Osteoblast (primary cell): ENCODE measurements around the gene MBLAC2. TPM values are rescaled to one million over a fixed set of nuclear protein-coding genes. Genes with fewer than 3 reads are reported as not detected.

Experiments
- DNase-seq: peaks from one replicate; pipeline ENCODE4 v3.0.0; 2011; ENCODE audit warnings: low spot score, mixed read lengths; ENCODE audit not compliant: insufficient read length; ENCODE audit errors: missing footprints
- H2AFZ ChIP-seq: 2 replicates; pipeline ENCODE4 v1.6.0; 2011; ENCODE audit warnings: mild to moderate bottlenecking, low read length
- H3K27ac ChIP-seq: 2 replicates; pipeline ENCODE4 v1.5.1; 2011; ENCODE audit warnings: mild to moderate bottlenecking, low read depth, low read length, moderate library complexity
- H3K27me3 ChIP-seq: 2 replicates; pipeline ENCODE4 v1.6.0; 2012; ENCODE audit warnings: mild to moderate bottlenecking, control low read depth, inconsistent platforms, low read length, moderate library complexity; ENCODE audit not compliant: insufficient read depth
- H3K36me3 ChIP-seq: 2 replicates; pipeline ENCODE4 v1.5.1; 2011; ENCODE audit warnings: mild to moderate bottlenecking, low read length, control low read depth, moderate library complexity; ENCODE audit not compliant: insufficient read depth
- H3K4me1 ChIP-seq: 2 replicates; pipeline ENCODE4 v1.5.1; 2011; ENCODE audit warnings: mild to moderate bottlenecking, low read length, control low read depth, moderate library complexity; ENCODE audit not compliant: insufficient read depth
- H3K4me2 ChIP-seq: 2 replicates; pipeline ENCODE4 v1.6.0; 2011; ENCODE audit warnings: mild to moderate bottlenecking, low read length; ENCODE audit not compliant: insufficient read depth
- H3K4me3 ChIP-seq: fragments of 200-600 bp; sonication (generic); 3 replicates; pipeline ENCODE4 v1.5.1; 2012; ENCODE audit warnings: mild to moderate bottlenecking, low read length, inconsistent platforms; ENCODE audit not compliant: insufficient read depth
- H3K79me2 ChIP-seq: 2 replicates; pipeline ENCODE4 v1.6.0; 2012; ENCODE audit warnings: mild to moderate bottlenecking, low read length, control low read depth, inconsistent platforms; ENCODE audit not compliant: insufficient read depth
- H3K9me3 ChIP-seq: 2 replicates; pipeline ENCODE4 v1.5.1; 2011; ENCODE audit warnings: low read depth, low read length, control low read depth
- H4K20me1 ChIP-seq: 2 replicates; pipeline ENCODE4 v1.6.0; 2012; ENCODE audit warnings: mild to moderate bottlenecking, low read length, control low read depth; ENCODE audit not compliant: insufficient read depth
- total RNA-seq: library from RNA; depleted of rRNA; stranded (reverse); fragments of >200 nt; gene quantifications from 2 replicates; pipeline ENCODE4 v1.2.3, GENCODE V29; 2012
- TF ChIP-seq, protein P1 (sequence below): IDR thresholded peaks from 2 replicates; pipeline ENCODE4 v1.5.1; 2011; ENCODE audit warnings: mild to moderate bottlenecking, low read depth, low read length, moderate library complexity; ENCODE audit errors: extremely low read depth

Gene MBLAC2
- total RNA-seq, 1 donor: 6.5 TPM

GRCh38 chr5:90472783-90473395 lies 1.7 kb downstream of the MBLAC2 start:
- no peak for DNase-seq
- H3K27me3 ChIP-seq: no peaks in the 10 kb centered on the region
- peaks cover 18% of the 10 kb centered on the region for H3K4me1 ChIP-seq
- H2AFZ ChIP-seq: peak overlapping the region; percentile 98
- no peaks in the 10 kb centered on the region for H3K9me3 ChIP-seq
- no peaks in the 10 kb centered on the region for H4K20me1 ChIP-seq
- H3K4me3 ChIP-seq: peak overlapping the region; percentile 98
- no peak overlapping the region for H3K27ac ChIP-seq
- H3K4me2 ChIP-seq: peak overlapping the region; percentile 99
- peaks cover 33% of the 10 kb centered on the region for H3K79me2 ChIP-seq
- TF ChIP-seq, protein P1, sequence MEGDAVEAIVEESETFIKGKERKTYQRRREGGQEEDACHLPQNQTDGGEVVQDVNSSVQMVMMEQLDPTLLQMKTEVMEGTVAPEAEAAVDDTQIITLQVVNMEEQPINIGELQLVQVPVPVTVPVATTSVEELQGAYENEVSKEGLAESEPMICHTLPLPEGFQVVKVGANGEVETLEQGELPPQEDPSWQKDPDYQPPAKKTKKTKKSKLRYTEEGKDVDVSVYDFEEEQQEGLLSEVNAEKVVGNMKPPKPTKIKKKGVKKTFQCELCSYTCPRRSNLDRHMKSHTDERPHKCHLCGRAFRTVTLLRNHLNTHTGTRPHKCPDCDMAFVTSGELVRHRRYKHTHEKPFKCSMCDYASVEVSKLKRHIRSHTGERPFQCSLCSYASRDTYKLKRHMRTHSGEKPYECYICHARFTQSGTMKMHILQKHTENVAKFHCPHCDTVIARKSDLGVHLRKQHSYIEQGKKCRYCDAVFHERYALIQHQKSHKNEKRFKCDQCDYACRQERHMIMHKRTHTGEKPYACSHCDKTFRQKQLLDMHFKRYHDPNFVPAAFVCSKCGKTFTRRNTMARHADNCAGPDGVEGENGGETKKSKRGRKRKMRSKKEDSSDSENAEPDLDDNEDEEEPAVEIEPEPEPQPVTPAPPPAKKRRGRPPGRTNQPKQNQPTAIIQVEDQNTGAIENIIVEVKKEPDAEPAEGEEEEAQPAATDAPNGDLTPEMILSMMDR: no peak
- no peaks in the 10 kb centered on the region for H3K36me3 ChIP-seq

DNA sequence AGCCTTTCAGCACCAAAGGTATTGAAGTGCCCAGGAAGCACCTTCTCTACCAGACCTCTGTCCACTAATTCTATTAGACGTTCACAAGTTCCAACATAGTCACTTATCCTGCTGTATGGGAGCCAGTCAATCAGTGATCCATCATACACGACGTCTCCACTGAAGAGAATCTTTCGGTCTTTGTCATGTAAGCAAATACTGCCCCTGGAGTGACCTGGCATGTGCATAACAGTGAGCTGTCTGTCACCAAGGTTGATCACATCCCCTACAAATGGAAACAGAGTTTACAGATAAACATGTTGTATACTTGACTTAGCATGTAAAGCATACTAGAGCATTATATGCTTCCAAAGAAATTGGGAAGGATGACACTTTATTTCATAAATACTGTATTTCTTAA lies 13.3 kb downstream of the MBLAC2 start:
- H3K4me1 ChIP-seq: no peaks in the 10 kb centered on the region
- H3K9me3 ChIP-seq: no peaks in the 10 kb centered on the region
- H3K4me3 ChIP-seq: no peak overlapping the region
- no peaks in the 10 kb centered on the region for H3K36me3 ChIP-seq
- H4K20me1 ChIP-seq: no peaks in the 10 kb centered on the region
- peaks cover 6% of the 10 kb centered on the region for H3K79me2 ChIP-seq
- DNase-seq: no peak
- no peak overlapping the region for H3K4me2 ChIP-seq
- H3K27me3 ChIP-seq: no peaks in the 10 kb centered on the region
- no peak overlapping the region for H2AFZ ChIP-seq
- no peak overlapping the region for H3K27ac ChIP-seq
- TF ChIP-seq, protein P1: no peak

DNA sequence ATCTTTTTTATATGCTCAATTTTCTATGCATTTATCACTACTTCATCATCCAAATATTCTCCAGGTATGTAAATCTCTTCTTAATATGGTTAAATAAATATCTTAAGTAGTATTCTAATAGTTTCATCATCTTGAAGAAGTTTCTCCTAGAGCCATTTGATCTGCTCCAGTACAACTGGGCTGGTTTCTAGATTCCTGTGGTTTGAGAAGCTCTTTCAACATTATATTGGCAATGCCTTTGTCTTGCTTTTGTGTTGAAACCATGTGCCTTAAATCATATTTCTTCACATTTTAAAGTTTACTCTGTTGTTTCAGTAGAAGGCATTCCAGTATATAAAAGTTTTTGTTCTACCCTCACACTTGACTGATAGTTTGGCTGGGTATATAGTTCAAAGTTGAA lies 27.6 kb downstream of the MBLAC2 start:
- no peaks in the 10 kb centered on the region for H3K27me3 ChIP-seq
- no peak overlapping the region for H2AFZ ChIP-seq
- H3K36me3 ChIP-seq: no peaks in the 10 kb centered on the region
- no peak overlapping the region for H3K27ac ChIP-seq
- H3K9me3 ChIP-seq: no peaks in the 10 kb centered on the region
- no peaks in the 10 kb centered on the region for H3K79me2 ChIP-seq
- no peaks in the 10 kb centered on the region for H4K20me1 ChIP-seq
- DNase-seq: no peak
- H3K4me2 ChIP-seq: no peak overlapping the region
- TF ChIP-seq, protein P1: no peak
- H3K4me1 ChIP-seq: no peaks in the 10 kb centered on the region
- H3K4me3 ChIP-seq: no peak overlapping the region

GRCh38 chr5:90440644-90441043 lies 33.9 kb downstream of the MBLAC2 start:
- Histone ChIP-seq H3K36me3 (no peaks in the 10 kb centered on the region), H3K4me3 (no peak overlapping the region), H3K4me1 (no peaks in the 10 kb centered on the region), H2AFZ (peak overlapping the region; percentile 58), H3K27ac (no peak overlapping the region), H4K20me1 (no peaks in the 10 kb centered on the region), H3K9me3 (no peaks in the 10 kb centered on the region), H3K27me3 (no peaks in the 10 kb centered on the region), H3K79me2 (no peaks in the 10 kb centered on the region), H3K4me2 (peak overlapping the region; percentile 79)
- DNase-seq: no peak
- TF ChIP-seq, protein P1: no peak
